GM21526 (cell line): ENCODE results near the gene PSME1.

Experiments used
- ATAC-seq: cut with Tn5 transposase; IDR thresholded peaks from one replicate; pipeline ENCODE4 v1.9.1; 2021; ENCODE audit warnings: moderate library complexity; ENCODE audit not compliant: unreplicated experiment, low FRiP score

Gene PSME1

GRCh38 chr14:24135834-24136683, at the start of gene PSME1:
Gene PSME1 (plus strand): TSS chr14:24136194. CDS start chr14:24136263, 69 bp downstream.
- ATAC-seq: peak; percentile 71

- ATAC-seq: no peak
Measured at GRCh38 chr14:24087004-24087403, 49.0 kb upstream of the PSME1 start.

- no peak for ATAC-seq
Measured at GRCh38 chr14:24088095-24088494, 47.9 kb upstream of the PSME1 start.

DNA sequence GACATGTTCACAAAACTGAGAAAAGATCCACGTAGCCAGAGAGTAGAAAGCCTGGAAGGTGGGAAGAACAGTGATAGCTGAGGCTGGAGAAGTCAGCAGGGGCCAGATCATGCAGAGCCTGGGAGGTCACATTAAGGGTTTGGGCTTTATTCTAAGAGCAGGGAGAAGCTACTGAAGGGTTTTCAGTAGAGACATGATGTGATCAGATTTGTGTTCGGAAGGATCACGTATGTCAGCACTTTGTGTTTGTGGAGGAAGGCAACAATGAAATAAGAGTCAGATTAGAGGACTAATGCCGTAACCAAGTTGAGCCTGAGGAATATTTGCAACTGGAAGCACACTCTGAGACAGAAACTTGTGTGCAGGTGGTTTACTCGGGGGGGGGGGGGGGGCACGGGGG, 46.1 kb upstream of the PSME1 start:
- no peak for ATAC-seq

DNA sequence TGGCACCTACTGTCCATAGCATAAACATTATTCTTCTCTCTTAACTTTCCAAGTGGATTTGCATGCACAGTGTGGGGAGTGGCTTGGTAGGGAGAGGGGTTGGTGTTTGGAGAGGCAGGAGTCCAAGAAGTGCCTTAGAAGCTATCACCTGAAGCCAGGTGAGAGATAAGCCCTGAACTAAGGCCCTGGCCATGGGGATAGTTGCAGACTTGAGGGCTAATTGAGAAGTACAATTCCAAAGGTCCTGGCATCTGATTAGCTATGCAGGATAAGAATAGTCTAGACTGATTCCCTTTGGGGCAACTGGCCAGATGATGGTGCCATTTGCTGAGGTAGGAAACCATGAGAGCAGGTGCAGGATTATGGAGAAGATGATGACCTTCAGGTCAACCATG, 43.9 kb upstream of the PSME1 start:
- ATAC-seq: no peak

DNA sequence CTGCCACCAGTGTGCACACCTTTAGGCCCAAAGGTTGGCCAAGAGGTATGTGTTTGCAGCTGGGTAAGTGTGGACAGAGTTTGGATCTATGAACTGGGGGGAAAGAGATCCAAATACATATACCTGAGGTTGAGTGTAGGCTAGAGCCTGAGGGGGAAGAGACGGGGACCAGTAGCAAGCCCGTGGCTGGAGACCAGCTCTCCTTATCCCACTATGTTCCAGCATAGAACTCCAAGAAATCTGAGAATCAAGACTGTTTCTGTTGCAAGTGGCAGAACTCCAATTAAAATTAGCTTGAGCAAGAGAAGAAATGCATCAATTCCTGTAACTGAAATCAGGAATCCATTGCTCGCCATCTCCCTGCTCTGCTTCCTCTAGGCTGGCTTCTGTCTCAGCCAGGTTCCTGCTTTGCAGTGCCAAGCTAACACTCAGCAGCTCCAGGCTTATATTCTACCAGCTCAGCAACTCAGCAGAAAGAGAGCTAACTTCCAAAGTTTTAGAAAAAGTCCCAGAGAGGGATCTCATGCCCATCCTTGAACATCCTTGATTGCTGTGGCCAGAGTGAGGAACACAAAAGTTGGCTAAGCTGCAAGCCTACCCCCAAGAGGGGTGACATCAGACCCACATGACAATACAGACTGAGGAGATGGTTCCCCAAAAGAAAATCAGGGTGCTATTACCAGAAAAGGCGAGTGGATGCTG, 43.3 kb upstream of the PSME1 start:
- ATAC-seq: no peak

GRCh38 chr14:24093207-24093900, 42.6 kb upstream of the PSME1 start:
- no peak for ATAC-seq

DNA sequence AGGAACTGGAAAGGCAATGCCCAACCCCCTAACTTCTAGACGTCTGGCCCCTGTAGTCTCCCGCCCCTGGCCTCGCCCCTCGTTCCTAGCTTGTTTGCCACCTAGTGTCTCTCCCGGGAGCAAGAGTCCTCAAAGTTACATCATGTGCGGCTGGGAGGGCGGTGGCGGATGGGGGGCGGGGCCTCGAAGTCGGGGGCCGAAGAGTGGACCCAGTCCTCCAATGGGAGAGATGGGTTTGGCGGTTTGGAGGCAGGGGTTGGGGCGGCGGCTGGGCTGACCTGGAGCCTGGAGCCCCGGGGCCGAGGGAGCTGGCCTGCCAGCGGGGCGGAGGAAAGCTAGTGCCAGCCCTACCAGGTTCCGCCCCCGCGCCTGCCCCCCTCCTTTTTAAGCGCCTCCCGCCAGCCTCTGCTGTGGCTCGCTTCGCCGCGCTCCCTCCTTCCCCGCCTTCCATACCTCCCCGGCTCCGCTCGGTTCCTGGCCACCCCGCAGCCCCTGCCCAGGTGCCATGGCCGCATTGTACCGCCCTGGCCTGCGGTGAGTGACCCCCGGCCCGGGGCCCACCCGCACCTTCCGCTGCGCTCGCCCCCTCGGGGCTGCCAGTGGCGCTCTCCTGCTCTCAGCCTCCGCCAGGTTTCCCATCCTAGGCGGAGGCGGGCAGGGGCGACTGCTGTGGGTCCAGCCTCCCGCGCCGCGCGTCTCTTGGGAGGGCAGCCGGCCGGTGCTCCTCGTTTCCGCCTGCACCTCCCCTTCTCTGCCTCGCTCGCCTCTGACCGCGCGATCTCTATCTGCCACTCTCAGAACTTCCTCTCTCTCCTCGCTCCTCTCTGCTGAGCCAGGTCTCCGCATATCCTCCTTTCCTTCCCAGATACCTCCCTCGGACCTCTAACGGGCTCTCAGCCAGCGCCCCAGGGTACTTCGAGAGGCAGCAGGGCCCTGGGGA, 41.8 kb upstream of the PSME1 start, which contains the start of gene PCK2:
Gene PCK2 (plus strand): TSS at position 411 of the 940 bp plus-strand sequence. CDS start 95 bp downstream, at position 506.
- peak; percentile 44 for ATAC-seq

GRCh38 chr14:24094841-24095270, 41.1 kb upstream of the PSME1 start:
- no peak for ATAC-seq

GRCh38 chr14:24095271-24096068, 40.5 kb upstream of the PSME1 start:
- peak; percentile 45 for ATAC-seq

GRCh38 chr14:24096545-24097181, 39.3 kb upstream of the PSME1 start:
- no peak for ATAC-seq

DNA sequence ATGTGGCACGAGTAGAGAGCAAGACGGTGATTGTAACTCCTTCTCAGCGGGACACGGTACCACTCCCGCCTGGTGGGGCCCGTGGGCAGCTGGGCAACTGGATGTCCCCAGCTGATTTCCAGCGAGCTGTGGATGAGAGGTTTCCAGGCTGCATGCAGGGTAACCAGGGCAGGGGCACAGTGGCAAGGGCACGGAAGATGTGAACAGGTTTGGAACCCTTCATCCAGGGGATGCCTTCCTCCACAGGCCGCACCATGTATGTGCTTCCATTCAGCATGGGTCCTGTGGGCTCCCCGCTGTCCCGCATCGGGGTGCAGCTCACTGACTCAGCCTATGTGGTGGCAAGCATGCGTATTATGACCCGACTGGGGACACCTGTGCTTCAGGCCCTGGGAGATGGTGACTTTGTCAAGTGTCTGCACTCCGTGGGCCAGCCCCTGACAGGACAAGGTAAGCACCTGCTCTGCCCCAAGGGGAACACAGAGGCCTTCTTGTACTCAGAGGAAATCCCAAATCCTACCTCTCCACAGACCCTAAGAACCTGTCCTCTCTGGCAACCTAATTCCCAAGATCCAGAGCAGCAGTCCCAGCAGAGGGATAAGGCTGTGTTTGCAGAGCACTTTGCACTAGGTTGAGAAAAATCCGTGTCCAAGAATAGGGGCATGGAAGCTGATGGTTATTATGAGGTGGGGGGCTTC, 37.6 kb upstream of the PSME1 start:
- ATAC-seq: no peak

GRCh38 chr14:24098927-24099813, 36.8 kb upstream of the PSME1 start:
- no peak for ATAC-seq

DNA sequence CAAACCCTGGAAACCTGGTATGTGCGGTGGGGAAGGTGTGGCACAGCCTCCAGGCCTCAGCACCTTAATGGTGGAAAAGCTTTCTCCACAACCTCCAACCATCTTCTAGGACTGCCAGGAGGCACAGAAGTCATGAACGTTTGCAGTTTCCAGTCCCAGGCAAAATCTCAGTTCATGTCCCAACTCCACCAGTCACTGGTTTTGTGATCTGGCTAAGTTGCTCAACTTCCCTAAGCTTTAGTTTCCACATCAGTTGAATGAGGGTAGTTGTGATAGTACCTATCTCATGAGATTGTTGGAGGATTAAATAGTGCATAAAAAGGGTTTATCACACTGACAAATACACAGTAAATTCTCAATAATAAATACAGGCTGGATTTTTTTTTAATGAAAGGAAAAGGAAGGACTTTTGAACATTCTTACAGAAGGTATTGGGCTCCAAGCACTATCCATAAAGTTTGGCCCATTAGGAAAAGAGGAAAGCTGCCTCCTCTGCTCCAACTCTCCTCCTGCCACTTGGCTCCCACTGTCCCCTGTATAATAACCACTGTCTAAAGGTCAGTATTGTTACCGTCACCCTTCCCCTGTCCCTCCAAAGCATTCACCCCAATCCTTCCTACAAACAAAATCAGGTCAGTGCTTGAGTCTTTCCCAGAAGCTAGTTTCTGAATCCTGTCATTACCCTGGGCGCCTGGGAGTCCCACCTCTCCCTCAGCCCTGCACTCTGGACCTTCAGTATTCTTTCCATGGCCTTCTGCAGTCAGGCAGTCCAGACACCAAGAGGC, 35.6 kb upstream of the PSME1 start:
- ATAC-seq: no peak

DNA sequence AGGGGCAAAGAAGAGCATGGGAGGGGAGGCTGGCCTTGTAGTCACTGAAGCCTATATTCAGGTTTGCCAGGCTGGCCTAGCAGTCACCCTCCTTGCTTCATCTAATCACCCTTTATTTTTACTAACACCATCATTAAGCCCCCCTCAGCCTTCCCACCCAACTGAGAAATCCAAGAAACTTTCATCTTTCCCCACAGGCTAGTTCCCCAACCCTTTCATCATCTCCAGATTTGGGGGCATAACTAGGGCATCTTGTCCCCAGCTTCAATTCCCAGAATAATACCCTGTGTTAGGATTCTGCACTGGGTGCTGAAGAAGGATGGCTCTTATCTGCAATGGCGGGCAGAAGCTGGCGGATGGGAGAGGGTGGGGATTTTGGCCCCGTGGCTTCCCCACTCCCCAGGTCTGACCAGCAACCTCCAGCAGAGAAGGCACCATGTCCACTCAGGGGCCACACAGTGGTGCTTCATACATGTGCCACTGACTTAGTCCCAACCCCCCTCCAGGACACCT, 35.0 kb upstream of the PSME1 start:
- no peak for ATAC-seq

- no peak for ATAC-seq
Measured at GRCh38 chr14:24102357-24103048, 33.5 kb upstream of the PSME1 start.
